Measurements from ENCODE around the gene TMA7.

The TMA7 gene

DNA sequence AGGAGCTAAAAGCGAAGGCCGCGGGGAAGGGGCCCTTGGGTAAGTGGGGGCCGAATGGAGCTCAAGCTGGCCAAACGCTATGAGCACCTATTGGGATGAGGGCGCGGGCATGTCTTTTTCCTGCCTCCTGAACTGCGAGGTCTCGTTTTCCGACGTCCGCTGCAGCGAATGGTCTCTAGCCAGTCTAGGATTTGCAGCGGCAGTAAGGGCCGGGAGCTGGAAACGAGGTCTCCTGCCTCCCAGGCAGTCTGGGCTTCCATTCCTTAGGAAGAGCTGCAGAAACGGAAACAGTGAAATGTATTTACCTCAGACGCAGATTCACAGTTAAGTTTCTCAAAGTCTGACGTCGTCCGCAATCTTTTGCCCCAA lies 517 bp downstream of the TMA7 start:
- Histone ChIP-seq H3K4me1 (ENCODE audit: control insufficient read depth, insufficient read depth, low read length, unreplicated experiment) (peaks cover 10% of the 10 kb centered on the region), H3K4me3 (ENCODE audit: low read depth, low read length) (peak overlapping the region; percentile 99), H3K79me2 (ENCODE audit: control insufficient read depth, insufficient read depth, low read length, unreplicated experiment) (peaks cover 42% of the 10 kb centered on the region), H3K27me3 (ENCODE audit: insufficient read depth, low read length) (no peaks in the 10 kb centered on the region), H3K27ac (ENCODE audit: low read depth, low read length) (peak overlapping the region; percentile 60), H2AFZ (ENCODE audit: low read length, unreplicated experiment) (no peak overlapping the region), H3K36me3 (ENCODE audit: insufficient read depth, low read length) (peaks cover 8% of the 10 kb centered on the region; the same call in 1 of the 2 replicates)

DNA sequence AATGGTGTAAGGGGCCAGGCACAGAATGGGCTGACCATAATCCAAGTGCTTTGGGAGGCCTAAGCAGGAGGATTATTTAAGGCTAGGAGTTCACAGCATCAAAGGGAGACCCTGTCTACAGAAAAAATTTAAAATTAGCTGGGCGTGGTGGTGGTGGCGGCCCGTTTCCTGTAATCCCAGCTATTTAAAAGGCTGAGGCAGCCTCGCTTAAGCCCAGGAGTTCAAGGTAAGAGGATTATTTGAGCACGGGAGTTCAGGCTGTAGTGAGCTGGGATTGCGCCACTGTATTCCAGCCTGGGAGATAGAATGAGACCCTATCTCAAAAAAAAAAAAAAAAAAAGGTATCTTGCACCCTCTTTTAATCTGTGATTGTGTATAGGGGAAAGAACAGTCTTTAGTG lies 1.9 kb downstream of the TMA7 start:
- Histone ChIP-seq H3K27ac (ENCODE audit: low read depth, low read length) (no peak overlapping the region), H3K79me2 (ENCODE audit: control insufficient read depth, insufficient read depth, low read length, unreplicated experiment) (peaks cover 50% of the 10 kb centered on the region), H3K36me3 (ENCODE audit: insufficient read depth, low read length) (peaks cover 8% of the 10 kb centered on the region; the same call in 1 of the 2 replicates), H3K4me1 (ENCODE audit: control insufficient read depth, insufficient read depth, low read length, unreplicated experiment) (peaks cover 14% of the 10 kb centered on the region), H2AFZ (ENCODE audit: low read length, unreplicated experiment) (no peak overlapping the region), H3K27me3 (ENCODE audit: insufficient read depth, low read length) (no peaks in the 10 kb centered on the region), H3K4me3 (ENCODE audit: low read depth, low read length) (peak overlapping the region; percentile 99)

DNA sequence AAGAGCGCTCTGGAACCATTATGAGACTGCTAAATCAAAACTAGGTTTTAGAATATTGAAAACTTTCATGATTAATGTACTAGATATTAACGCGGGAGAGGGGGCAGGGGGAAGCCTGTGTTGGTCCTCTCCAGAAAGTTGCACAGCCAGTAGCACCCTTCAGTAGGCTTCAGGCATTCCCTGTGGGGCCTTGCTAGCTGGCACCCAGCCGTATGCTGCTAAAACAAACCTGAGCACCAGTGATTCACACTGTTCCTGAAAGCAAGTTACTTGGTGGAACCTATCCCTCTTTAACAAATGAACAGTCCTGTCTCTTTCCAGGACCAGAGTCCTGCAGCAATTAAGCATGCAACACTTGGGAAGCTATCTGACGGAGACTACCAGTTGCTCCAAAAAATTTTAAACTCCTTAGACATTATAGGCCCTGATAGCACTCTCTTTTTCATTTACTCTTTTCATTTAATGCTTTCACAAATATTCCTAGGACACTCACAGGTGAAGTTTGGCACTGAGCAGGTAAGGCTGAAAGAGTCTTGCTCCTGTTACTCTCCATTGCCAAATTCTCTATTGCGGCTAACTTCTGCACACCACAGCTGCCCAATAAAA lies 5.3 kb downstream of the TMA7 start:
- Histone ChIP-seq H3K27me3 (ENCODE audit: insufficient read depth, low read length) (no peaks in the 10 kb centered on the region), H3K79me2 (ENCODE audit: control insufficient read depth, insufficient read depth, low read length, unreplicated experiment) (peaks cover 57% of the 10 kb centered on the region), H3K27ac (ENCODE audit: low read depth, low read length) (no peak overlapping the region), H3K4me3 (ENCODE audit: low read depth, low read length) (peak overlapping the region; percentile 81), H2AFZ (ENCODE audit: low read length, unreplicated experiment) (no peak overlapping the region), H3K4me1 (ENCODE audit: control insufficient read depth, insufficient read depth, low read length, unreplicated experiment) (peaks cover 21% of the 10 kb centered on the region), H3K36me3 (ENCODE audit: insufficient read depth, low read length) (peaks cover 8% of the 10 kb centered on the region; the same call in 1 of the 2 replicates)

DNA sequence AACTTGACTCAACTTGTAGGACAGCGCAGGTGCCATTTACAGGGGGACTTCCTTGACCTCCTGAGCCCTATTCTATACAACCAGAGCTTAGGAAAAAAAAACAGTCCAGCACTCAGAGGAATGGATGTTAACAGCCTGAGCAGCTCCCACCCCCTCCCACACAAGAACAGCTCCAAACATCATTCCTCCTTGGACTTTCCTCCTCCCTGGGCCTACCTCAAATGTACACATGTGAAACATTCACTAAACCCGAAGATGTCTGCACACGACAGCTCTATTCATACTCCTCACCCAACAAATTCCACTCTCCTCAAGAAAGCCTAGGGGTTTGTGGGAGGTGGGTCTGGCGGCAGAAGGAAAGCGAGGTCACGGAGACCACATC lies 6.0 kb downstream of the TMA7 start:
- H3K4me1 ChIP-seq (ENCODE audit: control insufficient read depth, insufficient read depth, low read length, unreplicated experiment), result peaks cover 21% of the 10 kb centered on the region
- peak overlapping the region; percentile 70; the same call in 1 of the 2 replicates for H3K27ac ChIP-seq (ENCODE audit: low read depth, low read length)
- H2AFZ ChIP-seq (ENCODE audit: low read length, unreplicated experiment), result peak overlapping the region; percentile 61
- peaks cover 51% of the 10 kb centered on the region for H3K79me2 ChIP-seq (ENCODE audit: control insufficient read depth, insufficient read depth, low read length, unreplicated experiment)
- H3K4me3 ChIP-seq (ENCODE audit: low read depth, low read length), result peak overlapping the region; percentile 81
- H3K36me3 ChIP-seq (ENCODE audit: insufficient read depth, low read length), result peaks cover 8% of the 10 kb centered on the region; the same call in 1 of the 2 replicates
- no peaks in the 10 kb centered on the region for H3K27me3 ChIP-seq (ENCODE audit: insufficient read depth, low read length)

DNA sequence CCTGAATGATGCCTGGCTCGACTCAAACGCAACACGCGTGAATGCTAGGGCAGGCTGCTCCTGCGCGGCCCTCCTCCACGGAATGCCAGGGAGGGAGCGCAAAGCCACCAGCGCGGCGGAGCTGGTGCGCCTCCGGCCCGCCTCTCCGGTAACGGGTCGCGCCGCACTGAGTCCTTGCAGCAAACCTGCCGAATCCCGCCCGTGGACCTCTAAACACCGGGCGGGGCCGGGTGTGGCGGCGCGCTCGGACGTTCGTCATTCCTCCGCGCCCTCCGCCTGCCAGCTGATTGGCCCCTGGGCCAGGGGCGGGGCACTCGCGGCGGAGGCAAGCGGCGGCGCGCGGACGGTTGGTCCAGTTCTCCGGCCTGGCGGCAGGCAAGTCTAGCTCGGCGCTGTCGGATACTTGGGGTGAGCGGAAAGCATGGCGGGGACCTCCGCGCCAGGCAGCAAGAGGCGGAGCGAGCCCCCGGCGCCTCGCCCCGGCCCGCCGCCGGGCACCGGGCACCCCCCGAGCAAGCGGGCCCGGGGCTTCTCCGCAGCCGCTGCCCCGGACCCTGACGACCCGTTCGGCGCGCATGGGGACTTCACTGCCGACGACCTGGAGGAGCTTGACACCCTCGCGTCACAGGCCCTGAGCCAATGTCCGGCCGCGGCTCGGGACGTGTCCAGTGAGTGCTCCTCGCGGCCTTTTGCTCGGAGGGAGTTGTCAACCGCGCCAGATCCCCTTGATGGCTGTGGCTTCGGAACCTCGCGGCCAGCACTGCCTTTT lies 6.6 kb downstream of the TMA7 start, which contains the start of gene ATRIP:
TSS of gene ATRIP (plus strand) at position 313 of the 769 bp plus-strand sequence. CDS start at position 422, 109 bp downstream.
- Histone ChIP-seq H3K27me3 (ENCODE audit: insufficient read depth, low read length) (no peaks in the 10 kb centered on the region), H3K4me3 (ENCODE audit: low read depth, low read length) (peak within 1 kb of the TSS; percentile 81), H2AFZ (ENCODE audit: low read length, unreplicated experiment) (peak within 1 kb of the TSS; percentile 63), H3K79me2 (ENCODE audit: control insufficient read depth, insufficient read depth, low read length, unreplicated experiment) (peaks cover 45% of the 10 kb centered on the region), H3K36me3 (ENCODE audit: insufficient read depth, low read length) (peaks cover 5% of the 10 kb centered on the region; the same call in 1 of the 2 replicates), H3K27ac (ENCODE audit: low read depth, low read length) (peak within 1 kb of the TSS; percentile 70), H3K4me1 (ENCODE audit: control insufficient read depth, insufficient read depth, low read length, unreplicated experiment) (peaks cover 17% of the 10 kb centered on the region)

DNA sequence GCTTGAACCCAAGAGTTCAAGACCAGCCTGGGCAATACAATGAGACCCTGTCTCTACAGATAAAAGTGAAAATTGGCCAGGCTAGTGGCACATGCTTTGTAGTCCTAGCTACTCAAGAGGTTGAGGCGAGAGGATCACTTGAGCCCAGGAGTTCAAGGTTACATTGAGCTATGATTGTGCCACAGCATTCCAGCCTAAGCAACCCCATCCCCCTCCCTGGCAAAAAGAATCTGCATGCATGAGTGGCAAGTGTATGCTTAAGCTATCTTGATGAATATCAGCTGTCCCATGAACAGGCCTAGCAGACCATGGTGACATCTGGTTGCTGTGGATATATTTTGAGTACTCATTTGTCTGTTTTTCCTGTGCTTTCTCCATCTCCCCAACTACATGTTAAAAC lies 11.2 kb downstream of the TMA7 start:
- Histone ChIP-seq H3K27ac (ENCODE audit: low read depth, low read length) (no peak overlapping the region), H3K79me2 (ENCODE audit: control insufficient read depth, insufficient read depth, low read length, unreplicated experiment) (peaks cover 26% of the 10 kb centered on the region), H3K36me3 (ENCODE audit: insufficient read depth, low read length) (peaks cover 8% of the 10 kb centered on the region; the same call in 1 of the 2 replicates), H3K27me3 (ENCODE audit: insufficient read depth, low read length) (no peaks in the 10 kb centered on the region), H3K4me1 (ENCODE audit: control insufficient read depth, insufficient read depth, low read length, unreplicated experiment) (peaks cover 7% of the 10 kb centered on the region), H3K4me3 (ENCODE audit: low read depth, low read length) (no peak overlapping the region), H2AFZ (ENCODE audit: low read length, unreplicated experiment) (no peak overlapping the region)

DNA sequence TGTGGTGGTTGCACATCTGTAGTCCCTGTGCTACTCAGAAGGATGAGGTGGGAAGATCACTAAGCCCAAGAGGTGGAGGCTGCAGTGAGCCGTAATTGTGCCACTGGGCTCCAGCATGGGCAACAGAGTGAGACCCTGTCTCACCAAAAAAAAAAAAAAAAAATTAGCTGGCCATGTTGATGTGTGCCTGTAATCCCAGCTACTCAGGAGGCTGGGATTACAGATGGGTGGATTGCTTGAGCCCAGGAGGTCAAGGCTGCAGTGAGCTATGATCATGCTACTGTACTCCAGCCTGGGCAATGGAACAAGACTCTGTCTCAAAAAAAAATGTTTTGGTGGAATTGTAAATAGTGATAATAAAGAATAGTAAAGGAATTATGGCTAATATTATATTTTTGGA lies 16.4 kb downstream of the TMA7 start:
- H3K36me3 ChIP-seq (ENCODE audit: insufficient read depth, low read length), result peaks cover 27% of the 10 kb centered on the region
- H3K27ac ChIP-seq (ENCODE audit: low read depth, low read length), result no peak overlapping the region
- H3K4me3 ChIP-seq (ENCODE audit: low read depth, low read length), result no peak overlapping the region
- H3K27me3 ChIP-seq (ENCODE audit: insufficient read depth, low read length), result no peaks in the 10 kb centered on the region
- H3K79me2 ChIP-seq (ENCODE audit: control insufficient read depth, insufficient read depth, low read length, unreplicated experiment), result no peaks in the 10 kb centered on the region
- no peaks in the 10 kb centered on the region for H3K4me1 ChIP-seq (ENCODE audit: control insufficient read depth, insufficient read depth, low read length, unreplicated experiment)
- no peak overlapping the region for H2AFZ ChIP-seq (ENCODE audit: low read length, unreplicated experiment)

DNA sequence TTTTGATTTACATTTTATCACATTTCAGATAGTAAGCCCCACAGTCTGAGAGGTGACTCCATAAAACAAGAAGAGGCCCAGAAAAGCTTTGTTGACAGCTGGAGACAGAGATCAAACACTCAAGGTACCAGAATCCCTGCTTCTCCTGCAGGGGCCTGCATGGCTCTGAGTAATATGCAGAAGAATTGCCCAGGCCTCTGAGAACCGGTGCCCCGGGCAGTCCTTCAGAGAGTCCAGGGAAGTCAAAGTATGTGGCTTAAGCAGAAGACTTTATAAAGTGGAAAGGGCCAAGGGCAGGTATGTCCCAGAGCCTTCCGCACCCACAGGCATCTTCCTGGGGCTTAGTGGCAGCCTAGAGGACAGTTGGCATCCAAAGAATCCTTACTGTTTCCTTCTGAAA lies 19.3 kb downstream of the TMA7 start:
- no peak overlapping the region for H2AFZ ChIP-seq (ENCODE audit: low read length, unreplicated experiment)
- H3K36me3 ChIP-seq (ENCODE audit: insufficient read depth, low read length), result peaks cover 23% of the 10 kb centered on the region
- H3K27ac ChIP-seq (ENCODE audit: low read depth, low read length), result no peak overlapping the region

DNA sequence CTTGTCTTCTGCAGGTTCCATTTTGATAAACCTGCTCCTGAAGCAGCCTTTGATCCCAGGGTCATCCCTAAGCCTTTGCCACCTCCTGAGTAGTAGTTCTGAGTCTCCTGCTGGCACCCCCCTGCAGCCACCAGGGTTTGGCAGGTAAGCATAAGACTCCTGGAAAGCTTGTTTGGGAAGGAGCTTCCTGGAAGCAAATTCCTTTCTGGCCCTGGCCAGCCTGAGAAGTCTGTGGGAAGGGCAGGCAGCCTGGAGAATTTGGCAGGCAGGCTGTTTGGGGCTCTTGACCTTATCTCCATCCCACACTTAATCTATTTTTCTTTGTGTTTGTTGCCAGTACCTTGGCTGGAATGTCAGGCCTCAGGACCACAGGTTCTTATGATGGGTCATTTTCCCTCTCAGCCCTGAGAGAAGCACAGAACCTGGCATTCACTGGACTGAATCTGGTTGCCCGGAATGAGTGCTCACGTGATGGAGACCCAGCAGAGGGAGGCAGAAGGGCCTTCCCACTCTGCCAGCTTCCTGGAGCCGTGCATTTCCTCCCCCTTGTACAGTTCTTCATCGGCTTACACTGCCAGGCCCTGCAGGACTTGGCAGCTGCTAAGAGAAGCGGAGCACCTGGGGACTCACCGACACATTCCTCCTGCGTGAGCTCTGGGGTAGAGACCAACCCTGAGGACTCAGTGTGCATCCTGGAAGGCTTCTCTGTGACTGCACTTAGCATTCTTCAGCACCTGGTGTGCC lies 19.9 kb downstream of the TMA7 start:
- H3K4me1 ChIP-seq (ENCODE audit: control insufficient read depth, insufficient read depth, low read length, unreplicated experiment), result peaks cover 1% of the 10 kb centered on the region
- peaks cover 22% of the 10 kb centered on the region for H3K36me3 ChIP-seq (ENCODE audit: insufficient read depth, low read length)
- no peak overlapping the region for H3K4me3 ChIP-seq (ENCODE audit: low read depth, low read length)
- H2AFZ ChIP-seq (ENCODE audit: low read length, unreplicated experiment), result no peak overlapping the region
- no peak overlapping the region for H3K27ac ChIP-seq (ENCODE audit: low read depth, low read length)
- H3K79me2 ChIP-seq (ENCODE audit: control insufficient read depth, insufficient read depth, low read length, unreplicated experiment), result no peaks in the 10 kb centered on the region
- no peaks in the 10 kb centered on the region for H3K27me3 ChIP-seq (ENCODE audit: insufficient read depth, low read length)

More for the DNA sequence above, 19.3 kb downstream of the TMA7 start:
- Histone ChIP-seq H3K27me3 (ENCODE audit: insufficient read depth, low read length) (no peaks in the 10 kb centered on the region), H3K4me1 (ENCODE audit: control insufficient read depth, insufficient read depth, low read length, unreplicated experiment) (no peaks in the 10 kb centered on the region), H3K4me3 (ENCODE audit: low read depth, low read length) (no peak overlapping the region), H3K79me2 (ENCODE audit: control insufficient read depth, insufficient read depth, low read length, unreplicated experiment) (no peaks in the 10 kb centered on the region)

DNA sequence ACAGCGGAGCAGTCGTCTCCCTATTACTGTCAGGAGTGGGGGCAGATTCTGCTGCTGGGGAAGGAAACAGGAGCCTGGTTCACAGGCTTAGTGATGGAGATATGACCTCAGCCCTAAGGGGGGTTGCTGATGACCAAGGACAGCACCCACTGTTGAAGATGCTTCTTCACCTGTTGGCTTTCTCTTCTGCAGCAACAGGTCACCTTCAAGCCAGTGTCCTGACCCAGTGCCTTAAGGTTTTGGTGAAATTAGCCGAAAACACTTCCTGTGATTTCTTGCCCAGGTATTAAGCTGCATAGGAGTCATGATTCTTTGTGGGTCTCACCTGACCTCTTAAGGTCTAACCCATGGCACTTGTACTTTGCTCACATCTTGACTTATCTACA lies 20.5 kb downstream of the TMA7 start:
- H3K79me2 ChIP-seq (ENCODE audit: control insufficient read depth, insufficient read depth, low read length, unreplicated experiment), result no peaks in the 10 kb centered on the region
- H3K4me3 ChIP-seq (ENCODE audit: low read depth, low read length), result no peak overlapping the region
- peaks cover 20% of the 10 kb centered on the region for H3K36me3 ChIP-seq (ENCODE audit: insufficient read depth, low read length)
- no peak overlapping the region for H2AFZ ChIP-seq (ENCODE audit: low read length, unreplicated experiment)
- no peak overlapping the region for H3K27ac ChIP-seq (ENCODE audit: low read depth, low read length)
- no peaks in the 10 kb centered on the region for H3K27me3 ChIP-seq (ENCODE audit: insufficient read depth, low read length)
- peaks cover 6% of the 10 kb centered on the region for H3K4me1 ChIP-seq (ENCODE audit: control insufficient read depth, insufficient read depth, low read length, unreplicated experiment)

Measured in ACC112 (cell line).